HG03520 (cell line): ENCODE data around the gene TTLL6.

Experiments used
- ATAC-seq: cut with Tn5 transposase; IDR thresholded peaks from one replicate; pipeline ENCODE4 v1.9.1; 2021; ENCODE audit warnings: mild to moderate bottlenecking, moderate library complexity; ENCODE audit not compliant: unreplicated experiment

Gene TTLL6

DNA sequence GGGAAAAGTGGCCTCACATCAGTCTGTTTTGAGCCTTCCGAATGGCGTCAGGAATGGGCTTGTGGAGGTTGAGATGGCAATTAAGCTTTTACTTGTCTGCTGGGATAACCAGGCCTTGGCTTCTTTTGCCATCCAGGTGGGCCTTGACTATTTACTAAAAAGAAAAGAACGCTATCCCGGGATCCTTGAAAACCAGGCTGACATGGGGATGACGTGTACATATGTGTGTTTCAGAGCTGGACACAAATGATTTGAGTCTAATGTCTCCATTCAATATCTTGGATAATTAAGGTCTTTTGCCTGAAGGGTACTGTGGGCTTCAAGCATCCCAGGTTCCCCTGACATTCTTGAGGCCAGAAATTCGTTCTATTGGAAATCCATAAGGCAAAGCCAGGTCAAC is 55.9 kb downstream of the TTLL6 start:
- ATAC-seq = no peak

DNA sequence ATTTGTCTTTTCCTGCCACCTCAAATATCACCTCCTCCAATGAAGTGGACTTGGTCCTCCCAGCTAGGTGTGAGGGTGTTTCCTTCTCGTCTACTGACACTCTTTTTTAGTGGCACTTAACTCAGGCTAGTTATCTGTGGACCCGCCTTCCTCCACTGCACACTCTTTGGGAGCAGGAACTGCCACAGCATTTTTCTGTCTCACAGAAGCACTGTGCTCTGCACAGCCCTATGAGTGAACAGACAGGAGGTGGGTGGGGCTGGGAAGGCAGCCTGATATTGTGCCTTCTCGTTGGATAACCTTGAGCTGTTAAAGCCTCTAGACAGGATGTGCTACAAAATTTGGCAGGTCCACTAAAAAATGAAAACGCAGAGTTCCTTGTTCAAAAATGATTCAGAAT is 56.6 kb downstream of the TTLL6 start:
- ATAC-seq = no peak

DNA sequence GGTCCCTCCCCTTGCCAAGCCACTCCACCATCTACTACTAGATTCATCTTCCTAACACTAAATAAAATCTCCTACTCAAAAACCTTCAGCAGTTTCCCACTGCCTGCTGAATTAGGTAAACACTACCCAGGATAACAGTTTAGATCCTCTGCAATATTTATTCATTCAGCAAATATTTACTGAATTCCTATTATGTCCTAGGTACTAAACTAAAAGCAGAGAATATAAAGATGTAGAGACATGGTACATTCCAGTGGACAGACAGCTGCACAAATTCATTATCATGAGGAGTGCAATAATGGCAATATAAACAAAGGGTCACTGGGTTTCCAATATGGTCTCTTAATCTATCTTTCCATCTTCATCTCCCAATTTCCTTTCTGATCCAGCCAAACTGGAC is 57.7 kb downstream of the TTLL6 start:
- no peak for ATAC-seq

DNA sequence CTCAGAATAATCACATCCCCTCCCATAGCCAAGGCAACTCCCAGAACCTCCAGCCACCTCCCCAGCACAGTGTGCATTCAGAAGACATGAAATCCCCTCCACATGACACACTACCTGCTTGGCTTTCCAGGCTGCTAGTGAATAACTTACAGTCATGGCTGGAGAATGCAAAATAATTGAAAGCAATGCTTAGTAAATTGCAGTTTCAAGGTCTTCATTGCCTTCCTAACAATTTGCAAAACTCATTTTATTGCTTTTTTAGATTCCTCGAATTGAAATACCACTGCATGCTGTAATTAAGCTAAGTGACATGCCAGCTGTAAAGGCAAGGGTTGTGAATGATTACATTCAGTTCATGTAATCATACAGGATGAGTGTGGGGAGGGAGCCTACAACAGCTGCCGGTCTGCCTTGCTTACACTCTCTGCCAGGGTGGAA is 59.5 kb downstream of the TTLL6 start:
- ATAC-seq = no peak

DNA sequence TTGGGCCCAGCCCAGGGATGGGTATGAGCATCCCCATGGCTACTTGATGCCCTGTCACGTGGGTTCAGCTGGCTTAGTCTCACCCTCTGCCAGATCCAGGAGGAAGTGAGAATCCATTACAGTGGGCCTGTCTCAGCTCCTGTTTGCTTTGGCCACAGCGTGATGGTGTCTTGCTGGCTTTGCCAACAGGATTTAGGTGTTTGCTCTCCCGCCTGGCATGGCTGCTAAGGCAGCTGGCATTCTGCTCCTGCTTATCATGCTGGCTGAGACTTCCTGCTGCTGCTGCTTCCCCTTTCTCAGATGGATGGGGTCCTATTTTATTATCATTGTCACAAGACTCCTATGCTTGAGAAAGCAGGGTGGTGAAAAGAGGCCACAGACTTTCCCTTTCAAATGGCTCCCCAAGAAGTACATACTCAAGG is 60.2 kb downstream of the TTLL6 start:
- ATAC-seq = no peak

DNA sequence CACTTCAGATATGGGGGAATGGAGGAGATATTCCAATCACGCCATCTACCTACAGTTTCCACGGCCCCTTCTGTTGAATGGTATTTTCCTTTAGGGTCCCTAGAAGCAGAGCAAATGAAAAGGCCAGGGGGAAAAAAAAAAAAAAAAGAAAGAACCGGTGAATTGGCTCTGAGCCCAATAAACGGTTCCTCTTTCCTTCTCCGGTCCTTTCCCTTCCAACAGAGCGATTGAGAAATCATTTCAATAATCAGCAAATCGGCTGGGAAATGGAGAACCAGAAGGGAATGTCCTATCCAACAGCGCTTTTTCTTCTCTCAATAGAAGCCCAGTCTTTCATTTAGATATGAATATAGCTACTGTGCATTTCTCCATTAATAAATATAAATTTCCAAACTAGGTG is 61.7 kb downstream of the TTLL6 start:
- ATAC-seq = no peak

DNA sequence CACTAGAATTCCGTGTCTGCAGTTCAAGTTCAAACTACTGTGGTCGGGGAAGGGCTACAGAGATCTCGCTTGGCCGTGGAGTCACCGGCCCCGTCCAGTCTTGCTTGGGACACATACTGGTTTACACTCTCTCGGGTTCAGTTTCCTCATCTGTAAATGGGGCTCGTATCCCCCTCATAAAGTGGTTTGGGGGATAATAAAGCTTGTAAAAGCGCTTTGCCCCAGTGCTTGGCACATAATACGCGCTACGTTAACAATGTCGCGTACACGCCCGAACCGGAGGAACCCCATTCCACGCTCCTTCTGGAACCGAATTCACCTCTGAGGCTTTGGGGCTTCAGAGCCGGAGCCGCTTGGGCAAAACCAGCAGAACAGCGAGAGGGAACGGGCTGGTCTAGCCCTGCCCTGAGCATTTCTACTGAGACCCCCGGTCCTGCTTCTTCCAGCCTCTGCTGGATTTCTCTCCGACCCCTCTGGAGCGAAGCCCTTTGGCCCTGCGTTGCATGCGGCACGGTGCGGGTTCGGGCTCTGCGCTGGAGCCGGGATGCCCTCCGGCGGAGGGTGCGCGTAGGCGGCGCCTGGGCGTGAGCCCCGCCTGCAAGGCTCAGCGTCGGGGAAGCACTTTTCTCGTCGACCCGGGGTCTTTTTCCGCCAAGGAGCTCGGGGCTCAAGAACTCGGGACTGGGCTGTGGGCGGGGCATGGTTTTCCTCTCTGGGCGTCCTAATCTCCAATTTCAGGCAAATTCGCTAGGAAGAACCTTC is 62.3 kb downstream of the TTLL6 start:
- no peak for ATAC-seq

DNA sequence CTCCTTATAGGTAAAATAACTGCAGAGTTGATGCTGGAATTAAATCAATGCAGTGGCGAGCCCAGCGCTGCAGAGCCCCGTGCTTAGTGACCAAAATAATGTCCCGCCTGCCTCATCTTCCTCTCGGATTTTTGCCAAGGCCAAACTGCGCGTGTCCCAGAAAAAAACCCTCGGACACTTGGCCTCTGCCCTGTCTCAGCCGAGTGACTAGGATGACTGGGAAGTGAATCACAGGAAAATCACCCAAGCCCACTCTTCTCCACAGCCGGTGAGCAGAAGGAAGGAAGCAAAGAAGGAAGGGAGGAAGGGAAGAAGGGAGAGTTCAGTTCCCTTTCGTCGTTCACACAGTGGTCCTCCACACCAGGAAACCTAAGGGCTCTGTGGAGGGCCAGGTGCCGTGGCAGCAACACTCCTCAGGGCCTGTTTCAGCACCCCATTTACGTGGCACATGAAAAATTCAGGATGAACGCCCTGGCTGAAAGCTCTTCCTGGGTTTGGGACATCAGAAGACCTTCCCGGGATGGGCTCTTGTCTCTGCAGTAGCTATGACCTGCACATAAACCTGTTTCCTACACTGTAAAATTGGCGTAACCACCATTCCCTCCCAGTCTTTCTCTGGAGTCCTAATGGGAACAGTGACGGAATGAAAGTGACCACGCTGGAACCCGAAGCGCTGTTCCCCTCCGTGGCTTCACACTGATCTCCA is 63.1 kb downstream of the TTLL6 start:
- no peak for ATAC-seq

DNA sequence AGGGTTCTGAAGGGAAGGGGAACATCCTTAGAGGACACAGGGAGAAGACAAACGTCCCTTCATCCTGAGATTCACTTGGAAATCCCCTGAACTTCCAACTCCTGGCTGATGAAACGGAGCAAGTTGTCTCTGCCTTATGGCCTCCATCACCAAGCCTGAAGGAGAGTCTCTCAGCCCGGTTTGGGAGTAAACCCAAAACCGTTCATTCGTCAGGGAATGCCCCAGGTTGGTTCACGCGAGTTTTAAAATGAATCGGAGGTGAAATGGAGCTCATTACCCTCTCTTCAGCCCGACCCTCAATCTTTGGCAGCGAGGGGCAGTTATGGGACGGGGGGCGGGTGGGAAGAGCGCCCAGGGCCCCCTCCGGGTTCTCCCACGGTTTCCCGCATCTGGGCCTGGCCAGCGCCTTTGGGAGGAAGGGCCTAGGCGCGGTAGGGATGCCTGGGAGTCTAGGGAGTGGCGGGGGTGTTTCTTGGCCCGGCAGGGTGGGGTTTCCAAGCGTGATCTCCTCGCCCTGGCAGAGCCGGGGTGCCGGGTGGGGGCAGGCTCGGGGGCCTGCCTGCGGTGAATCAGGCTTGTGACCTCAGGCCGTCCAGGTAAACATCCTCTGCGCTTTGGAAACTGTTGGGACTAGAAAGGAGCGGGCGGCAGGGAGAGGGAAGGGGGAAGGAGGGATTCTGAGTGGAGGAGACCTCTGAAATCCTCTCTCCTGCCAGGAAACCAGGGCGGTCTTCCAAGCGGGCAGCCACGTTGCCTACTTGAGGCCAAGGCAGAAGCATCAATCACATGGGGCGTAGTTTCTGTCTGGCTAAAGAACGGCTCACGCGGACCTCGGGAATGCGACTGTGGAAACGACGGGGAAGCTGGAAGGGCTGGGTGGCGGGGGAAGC is 64.4 kb downstream of the TTLL6 start:
- ATAC-seq = no peak

DNA sequence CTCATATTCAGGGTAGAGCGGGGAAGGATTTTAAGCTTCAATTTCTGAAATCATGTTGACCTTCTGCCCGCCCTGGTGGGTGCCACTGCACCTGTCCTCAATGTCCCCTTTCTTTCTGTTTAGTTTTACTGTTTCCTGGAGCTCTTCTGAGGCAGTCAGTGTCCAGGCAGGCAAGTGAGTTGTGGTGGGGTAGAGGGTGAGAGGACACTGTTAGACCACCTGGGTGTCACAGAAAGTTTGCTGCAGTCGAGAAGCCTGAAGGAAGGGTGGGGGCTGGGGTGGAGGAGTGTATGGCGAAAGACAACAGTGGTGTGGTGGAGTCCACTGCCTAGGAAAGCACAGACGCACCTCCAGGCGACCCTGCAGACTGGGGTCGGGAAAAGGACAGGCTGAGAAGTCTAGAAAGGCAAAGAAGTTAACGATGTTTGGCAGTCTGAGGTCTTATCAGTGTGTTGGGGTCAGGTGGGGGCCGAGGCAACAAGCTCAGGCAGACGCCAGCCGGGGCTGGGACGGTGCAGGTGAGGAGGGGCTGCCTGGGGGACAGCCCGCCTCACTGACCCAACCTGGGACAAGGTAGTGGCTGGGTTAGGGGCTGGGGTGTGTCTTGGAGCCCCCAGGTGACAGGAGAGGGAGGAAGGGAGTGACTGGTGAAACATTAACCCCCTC is 65.2 kb downstream of the TTLL6 start:
- ATAC-seq = no peak

DNA sequence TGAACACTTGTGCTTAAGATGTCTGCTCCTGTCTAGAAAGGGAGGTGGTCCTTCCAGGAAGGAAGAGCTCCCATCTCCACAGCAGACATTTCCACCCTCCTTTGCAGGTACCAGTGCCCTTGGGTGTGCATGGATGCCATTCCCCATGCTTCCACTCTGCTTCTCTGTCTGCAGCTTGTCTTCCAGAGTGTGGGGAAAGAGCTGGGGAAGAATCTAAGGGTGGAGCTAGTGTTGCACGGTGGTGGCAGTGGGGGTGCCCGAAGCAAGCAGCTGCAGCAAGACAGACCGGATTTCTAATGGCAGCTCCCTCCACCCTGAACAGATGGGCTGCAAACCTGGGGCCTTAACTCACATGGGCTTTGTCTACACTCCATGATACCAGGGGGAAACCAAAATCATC is 65.9 kb downstream of the TTLL6 start:
- ATAC-seq = no peak

DNA sequence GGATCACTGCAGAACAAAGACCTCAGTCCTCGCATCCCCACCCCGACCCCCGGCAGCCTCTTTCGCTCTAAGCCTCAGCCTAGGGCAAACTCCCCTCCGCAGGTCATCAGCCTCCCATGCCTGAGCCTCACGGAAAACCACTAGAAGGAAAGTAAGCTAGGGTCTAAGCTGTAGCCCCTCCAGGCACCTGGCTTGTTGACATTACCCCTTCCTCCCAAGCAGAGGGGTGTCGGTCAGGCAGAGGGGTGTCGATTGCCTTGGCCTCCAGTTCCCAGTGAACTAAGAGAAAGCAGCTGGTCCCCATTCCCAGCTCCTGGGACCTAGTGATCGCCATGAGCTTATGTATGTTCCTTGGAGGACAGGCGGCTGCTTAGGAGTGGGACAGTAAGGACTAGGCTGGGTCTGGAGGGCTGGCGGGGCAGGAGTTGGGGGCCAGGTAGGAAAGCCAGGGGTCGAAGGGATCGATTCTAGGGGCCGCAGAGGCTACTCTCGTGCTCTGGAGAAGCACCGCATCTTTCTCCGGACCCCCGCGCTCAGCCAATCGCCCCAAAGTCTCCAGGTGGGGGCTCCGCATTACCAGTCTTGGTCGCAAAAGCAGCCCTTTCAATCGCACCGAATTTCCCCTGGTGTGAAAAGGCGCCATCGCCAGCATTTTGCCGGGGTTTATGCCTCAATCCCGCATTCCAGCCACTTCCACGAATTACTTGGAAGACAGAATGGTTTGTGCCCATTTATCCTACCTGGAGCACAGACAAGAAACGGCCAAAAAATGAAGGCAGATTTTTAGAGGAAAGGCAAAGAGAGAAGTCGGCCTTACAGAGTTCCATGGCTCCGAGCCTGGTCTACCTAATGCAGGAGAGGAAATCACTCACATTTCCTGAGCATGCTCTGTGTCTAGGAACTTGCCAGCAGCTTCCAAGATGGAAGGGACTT is 67.1 kb downstream of the TTLL6 start:
- no peak for ATAC-seq

DNA sequence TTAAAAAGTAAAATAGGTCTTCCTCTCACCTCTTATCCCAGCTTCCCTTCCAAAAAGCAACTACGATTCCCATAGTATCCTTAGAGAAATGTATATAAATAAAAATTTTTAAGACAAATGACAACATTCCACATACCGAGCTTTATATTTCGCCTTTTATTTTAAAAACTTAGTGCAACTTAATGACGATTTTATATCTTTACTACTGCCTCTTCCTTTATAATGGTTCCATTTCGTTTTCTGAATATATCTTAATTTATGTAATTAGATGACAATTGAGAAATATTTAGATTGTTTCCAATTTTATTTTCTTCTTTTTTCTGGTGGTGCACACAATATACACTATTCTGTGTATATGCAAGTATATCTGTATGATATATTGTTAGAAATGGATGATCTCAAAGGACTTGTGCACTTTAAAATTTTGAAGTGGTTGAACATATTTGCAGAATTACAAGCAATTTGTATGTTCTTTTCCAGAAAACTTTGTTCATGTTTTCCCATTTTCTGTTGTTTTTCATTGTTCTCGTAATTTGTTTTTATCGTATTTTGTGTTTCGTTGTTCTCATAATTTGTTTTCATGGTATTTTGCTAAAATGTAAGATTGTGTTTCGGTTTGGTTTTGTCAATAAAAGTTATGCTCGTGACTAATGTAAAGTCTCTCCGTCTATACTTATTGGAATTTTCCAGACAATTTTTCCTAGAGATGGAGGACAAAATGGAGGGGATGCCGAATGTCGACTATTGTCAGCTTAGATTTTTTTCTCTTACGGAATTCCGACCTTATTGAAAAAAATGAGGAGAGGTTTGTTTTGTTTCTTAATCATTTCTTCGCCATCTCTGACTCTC is 68.1 kb downstream of the TTLL6 start:
- no peak for ATAC-seq

DNA sequence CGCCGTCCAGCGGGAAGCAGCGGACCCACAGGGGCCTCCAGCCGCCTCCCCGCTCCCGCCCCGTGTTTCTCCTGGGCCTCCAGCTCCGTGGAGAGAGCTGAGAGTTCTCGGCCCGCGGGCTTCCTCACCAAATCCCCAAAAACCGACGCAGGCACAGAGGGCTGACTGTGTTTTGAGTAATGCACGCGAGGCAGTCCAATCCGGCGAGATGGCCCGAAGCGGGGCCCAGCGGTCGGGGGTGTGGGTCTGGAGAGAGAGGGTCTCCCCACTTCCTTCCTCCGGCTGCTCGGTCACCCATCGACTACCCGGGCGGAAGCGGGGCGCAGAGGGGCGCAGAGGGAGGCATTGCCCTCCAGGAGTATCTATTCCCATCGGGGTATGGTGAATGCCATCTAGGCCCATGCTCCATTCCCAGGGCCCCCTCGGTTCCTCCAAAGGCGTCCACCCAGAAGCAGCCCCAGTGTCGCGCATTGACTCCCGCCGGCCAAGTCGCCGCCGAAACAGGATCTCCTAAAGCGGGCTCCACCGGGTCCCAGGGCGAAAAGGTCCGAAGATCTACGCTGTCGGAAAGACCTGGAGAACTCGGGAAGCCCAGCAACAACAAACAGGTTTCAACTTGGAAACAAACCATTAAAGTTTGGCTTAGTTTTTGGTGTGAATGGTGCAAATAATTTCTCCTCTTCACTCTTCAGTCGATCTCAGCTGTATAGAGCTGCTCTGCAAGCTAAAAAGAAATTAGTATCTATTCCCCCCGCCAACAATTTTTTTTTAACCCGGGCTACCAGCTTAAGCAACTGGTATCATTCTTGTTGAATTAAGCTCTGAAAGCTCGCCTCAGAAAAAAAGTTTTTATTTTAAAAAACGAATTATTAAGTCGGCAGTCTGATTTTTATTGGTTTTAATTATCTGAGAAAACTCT is 69.3 kb downstream of the TTLL6 start:
- ATAC-seq = no peak

DNA sequence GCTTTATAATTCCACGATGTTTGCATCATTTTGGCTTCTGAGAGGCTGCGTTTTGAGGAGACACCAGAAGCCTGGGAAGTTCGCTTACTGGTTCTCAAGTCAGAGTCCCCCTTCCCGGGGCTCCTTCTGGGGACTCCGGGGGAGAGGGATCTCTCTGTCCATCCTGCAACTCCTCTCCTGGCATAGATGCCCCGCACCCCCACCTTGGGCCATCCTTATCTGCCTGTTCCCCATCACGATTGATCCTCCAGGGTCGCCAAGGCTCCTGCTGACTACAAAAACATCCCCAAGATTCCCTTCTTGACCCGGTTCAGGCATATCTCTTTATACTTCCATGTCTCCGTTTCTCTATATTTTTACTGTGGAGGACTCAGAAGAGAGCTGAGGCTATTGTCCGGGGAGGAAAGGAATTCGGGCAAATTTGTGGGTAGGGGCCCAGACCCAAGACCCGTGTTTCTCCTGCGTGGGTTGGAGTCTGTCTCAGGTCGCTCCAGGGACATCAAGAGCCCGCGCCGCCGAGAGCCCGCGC is 70.0 kb downstream of the TTLL6 start:
- ATAC-seq = no peak

DNA sequence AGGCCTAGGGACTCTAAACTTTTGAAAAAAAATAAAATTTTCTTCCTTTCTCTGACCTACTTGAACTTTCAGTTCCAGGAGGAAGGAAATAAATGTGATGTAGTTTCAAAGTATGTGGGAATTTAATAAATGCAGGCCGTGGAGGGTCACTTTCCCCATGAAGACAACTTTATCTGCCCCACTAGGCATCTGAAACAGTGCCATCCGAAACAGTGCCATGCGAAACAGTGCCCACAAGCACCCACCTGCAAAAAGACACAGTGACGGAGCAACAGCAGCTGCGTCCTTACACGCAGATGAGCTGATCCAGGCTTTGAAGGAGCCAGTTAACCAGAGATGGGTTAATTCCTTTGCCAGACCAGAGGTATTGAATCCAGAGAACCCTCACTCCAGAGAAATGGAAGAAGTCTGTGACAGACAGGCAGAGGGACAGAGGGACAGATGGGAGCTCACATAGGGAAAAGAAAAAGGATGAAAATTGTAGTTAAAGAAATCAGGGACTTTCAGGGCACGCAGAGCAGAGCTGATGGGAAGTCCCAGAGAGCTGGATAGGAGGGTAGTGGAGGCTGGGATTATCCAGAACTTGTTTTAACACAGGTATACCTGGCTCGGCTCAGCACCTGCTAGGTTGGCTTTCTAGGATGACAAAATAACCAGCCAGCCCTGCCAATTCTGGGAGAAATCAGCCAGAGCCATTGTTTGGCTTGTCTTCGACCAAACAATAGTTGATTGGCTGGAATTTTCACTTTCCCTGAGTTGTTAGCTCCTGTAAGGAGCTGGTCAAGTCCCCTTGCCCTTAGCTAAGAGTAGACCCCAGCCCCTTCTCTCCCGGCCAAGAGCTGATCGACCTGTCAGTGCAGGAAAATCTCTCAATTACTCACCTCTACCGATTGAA is 71.4 kb downstream of the TTLL6 start:
- no peak for ATAC-seq

DNA sequence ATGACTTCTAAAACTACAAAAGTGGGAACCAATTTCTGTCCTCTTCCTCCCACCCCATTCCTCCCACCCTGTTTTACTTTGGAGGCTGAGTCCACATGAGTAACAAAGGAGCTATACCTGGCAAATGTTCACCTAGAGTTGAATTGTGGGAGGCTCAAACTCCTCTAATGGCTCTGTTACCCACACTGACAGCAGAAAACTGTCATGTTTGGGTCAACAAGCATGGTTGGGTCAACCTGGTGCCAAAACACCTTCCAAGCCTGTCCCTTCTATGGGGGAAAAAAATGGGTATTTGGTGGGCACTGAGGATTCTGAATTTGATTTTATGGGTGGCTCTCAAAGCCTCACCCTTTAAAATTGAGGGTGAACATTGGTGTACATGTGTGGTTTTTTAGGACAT is 76.5 kb downstream of the TTLL6 start:
- no peak for ATAC-seq
